ENCODE results near the gene CHPT1. TPM values are rescaled to one million over a fixed set of nuclear protein-coding genes. Genes with fewer than 3 reads are reported as not detected.

CHPT1 gene
- total and polyA plus RNA-seq, 2 experiments from 2014 or later: 22.2 to 23.0 TPM

GRCh38 chr12:101733166-101733565 lies 35.7 kb downstream of the CHPT1 start:
- no peaks in the 10 kb centered on the region for H3K4me1 ChIP-seq (ENCODE audit: insufficient read depth)
- H3F3A ChIP-seq (replicated peaks; ENCODE audit: low read depth): no peaks in the 10 kb centered on the region
- H3K36me3 ChIP-seq (ENCODE audit: insufficient read depth): no peaks in the 10 kb centered on the region
- TF ChIP-seq ZNF462 (CRISPR knock-in tag; IDR thresholded peaks at IDR 0.05) (no peak), EZH2 (IDR thresholded peaks at IDR 0.05; ENCODE audit: low read depth, unreplicated experiment) (no peak), REST (IDR thresholded peaks at IDR 0.05; ENCODE audit: unreplicated experiment) (no peak), POLR2AphosphoS5 (IDR thresholded peaks at IDR 0.05; ENCODE audit: low read depth) (no peak), ETS1 (IDR thresholded peaks at IDR 0.05) (no peak), CTCF (conservative IDR thresholded peaks at IDR 0.05; ENCODE audit: low read depth in 2 of 2) (no peak), STAT1 (IDR thresholded peaks at IDR 0.05; ENCODE audit: unreplicated experiment) (no peak), CREB1 (CRISPR knock-in tag; IDR thresholded peaks at IDR 0.05; ENCODE audit: low read depth) (no peak), NANOG (IDR thresholded peaks at IDR 0.05; ENCODE audit: borderline replicate concordance) (no peak), JUNB (IDR thresholded peaks at IDR 0.05; ENCODE audit: unreplicated experiment) (no peak), ZNF331 (CRISPR knock-in tag; IDR thresholded peaks at IDR 0.05; ENCODE audit: low read depth) (no peak), EZH2phosphoT487 (IDR thresholded peaks at IDR 0.05; ENCODE audit: unreplicated experiment) (no peak)
- H3K9me3 Mint-ChIP-seq: no peaks in the 10 kb centered on the region
- peaks cover 5% of the 10 kb centered on the region for H3K27me3 Mint-ChIP-seq (ENCODE audit: insufficient read depth, low read depth, poor library complexity)
- DNase-seq (ENCODE audit: low spot score) (no peak), ATAC-seq (no peak)
- H4K20me1 ChIP-seq (replicated peaks; ENCODE audit: insufficient read depth): no peaks in the 10 kb centered on the region
- H3K4me3 ChIP-seq: no peak overlapping the region
- no peak overlapping the region for H2AFZ ChIP-seq
- H3K4me3 Mint-ChIP-seq: no peak overlapping the region
- H3K4me1 Mint-ChIP-seq: no peaks in the 10 kb centered on the region
- H3K27me3 ChIP-seq (ENCODE audit: insufficient read depth): no peaks in the 10 kb centered on the region
- H3K36me3 Mint-ChIP-seq (ENCODE audit: low read depth): no peaks in the 10 kb centered on the region
- H3K9me2 ChIP-seq (ENCODE audit: insufficient read depth): no peaks in the 10 kb centered on the region
- no peaks in the 10 kb centered on the region for H3K79me2 ChIP-seq (replicated peaks; ENCODE audit: insufficient read depth)
- no peak overlapping the region for H3K4me2 ChIP-seq
- no peak overlapping the region for H3K27ac Mint-ChIP-seq
- no peak overlapping the region for H3K27ac ChIP-seq (ENCODE audit: low read depth)
